DMS153 (cell line): Measurements from ENCODE around the gene RRP7A.
A peak's percentile ranks its signal among the peaks of the same experiment; 100 is the strongest.
"Not testable (repeated sequence)": the region's sequence is repeated elsewhere in the genome, so short reads cannot be mapped to it uniquely, and the experiment has no call there.

Source experiments
- DNase-seq: peaks from one replicate; lab custom pipeline; 2025; lab: John Stamatoyannopoulos, UW

Gene RRP7A

DNA sequence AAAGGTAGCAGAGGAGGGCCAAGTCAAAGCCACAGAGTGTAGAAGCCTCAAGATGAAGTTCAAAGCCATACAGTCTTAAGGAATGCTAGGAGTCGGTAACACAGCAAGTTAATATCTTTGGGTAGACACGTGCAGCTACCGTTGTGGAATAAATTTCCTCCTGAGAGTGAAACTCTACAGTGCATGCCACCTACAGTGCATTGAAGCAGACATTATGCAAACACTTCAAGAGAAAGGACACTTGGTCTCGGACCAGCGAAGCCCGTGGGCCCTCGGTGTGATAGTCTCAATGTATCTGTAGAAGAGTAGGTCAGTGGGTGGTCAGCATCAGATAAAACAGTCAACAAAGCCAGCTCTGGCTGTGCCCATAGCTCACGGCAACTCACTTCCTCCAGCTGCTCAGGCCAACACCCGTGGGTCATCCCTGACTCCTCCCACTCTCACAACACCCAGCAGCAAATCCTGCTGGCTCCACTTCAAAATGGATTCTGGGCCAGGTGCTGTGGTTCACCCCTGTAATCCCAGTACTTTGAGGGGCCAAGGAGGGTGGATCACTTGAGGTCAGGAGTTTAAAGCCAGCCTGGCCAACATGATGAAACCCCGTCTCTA, 24.0 kb downstream of the RRP7A start:
- DNase-seq, result not testable (repeated sequence)

DNA sequence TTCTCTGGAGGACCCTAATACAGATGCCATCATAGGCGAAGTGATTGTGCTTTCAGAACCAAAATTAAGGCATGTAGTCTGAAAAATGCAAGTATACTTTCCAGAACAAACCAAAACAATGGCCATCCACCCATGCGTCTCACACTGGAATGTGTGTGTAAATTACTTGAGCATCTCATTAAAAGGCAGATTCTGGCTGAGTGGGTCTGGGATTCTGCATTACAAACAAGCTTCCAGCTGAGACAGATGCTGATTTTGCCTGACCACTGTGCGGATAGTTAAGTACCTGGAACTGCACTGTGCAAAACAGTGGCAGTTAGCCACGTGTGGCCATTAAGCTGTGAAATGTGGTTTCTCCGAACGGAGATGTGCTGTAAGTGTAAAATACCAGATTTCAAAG, 26.2 kb downstream of the RRP7A start:
- no peak for DNase-seq

DNA sequence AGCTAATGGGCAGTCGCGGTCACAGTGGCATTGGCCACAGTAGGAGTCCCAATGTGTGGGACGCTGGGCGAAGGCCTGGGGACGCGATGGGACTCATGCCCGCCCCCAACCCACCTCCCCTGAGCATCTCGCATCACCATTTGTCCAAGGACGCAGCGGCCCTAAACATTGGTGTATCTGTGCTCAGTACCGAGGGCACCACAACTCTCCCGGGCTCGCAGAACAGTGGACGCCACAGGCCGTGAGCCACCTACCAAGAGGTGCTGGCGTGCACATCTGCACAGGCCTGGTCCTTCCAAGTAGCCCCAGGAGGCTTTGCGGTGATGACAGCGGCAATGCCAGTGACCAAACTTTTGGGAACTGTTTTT, 27.3 kb downstream of the RRP7A start:
- no peak for DNase-seq

DNA sequence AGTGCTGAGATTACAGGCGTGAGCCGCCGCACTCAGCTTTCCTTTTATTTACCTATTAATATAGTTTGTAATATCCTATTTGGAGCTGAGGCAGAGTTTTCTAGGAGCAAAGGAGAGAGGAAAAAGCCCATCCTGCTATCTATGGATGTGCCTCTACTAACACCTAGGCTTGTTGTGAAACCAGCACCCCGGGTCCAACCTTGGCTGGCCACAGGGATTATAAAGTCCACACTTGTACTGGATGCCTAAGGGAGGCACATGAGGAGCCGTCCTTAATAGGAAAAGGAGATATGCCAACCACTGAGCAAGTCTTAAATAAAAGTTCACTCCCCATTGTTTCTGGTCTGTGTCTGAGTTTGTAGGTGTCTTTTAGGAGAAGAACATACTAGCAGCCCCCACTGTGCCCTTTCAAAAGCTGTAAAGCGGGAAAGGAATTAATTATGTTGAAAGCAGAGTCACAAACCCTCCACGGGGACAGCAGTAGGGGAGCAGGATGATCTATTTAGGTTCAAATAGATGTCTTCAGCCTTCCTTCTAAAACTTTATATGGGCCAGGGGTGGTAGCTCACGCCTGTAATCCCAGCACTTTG, 29.3 kb downstream of the RRP7A start:
- DNase-seq, result no peak

DNA sequence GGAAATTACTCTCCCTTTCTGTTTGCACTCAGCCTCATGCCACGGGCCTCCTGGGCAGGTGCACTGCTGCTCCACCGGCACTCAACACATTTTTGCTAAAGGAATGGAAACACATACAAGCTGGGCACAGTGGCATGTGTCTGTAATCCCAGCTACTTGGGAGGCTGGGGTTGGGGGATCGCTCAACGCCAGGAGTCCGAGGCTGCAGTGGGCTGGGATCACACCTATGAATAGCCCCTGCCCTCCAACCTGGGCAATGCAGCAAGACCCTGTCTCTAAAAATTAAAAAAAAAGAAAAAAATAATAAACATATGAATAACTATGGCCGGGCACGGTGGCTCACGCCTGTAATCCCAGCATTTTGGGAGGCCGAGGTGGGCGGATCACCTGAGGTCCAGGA, 30.6 kb downstream of the RRP7A start:
- DNase-seq, result no peak

DNA sequence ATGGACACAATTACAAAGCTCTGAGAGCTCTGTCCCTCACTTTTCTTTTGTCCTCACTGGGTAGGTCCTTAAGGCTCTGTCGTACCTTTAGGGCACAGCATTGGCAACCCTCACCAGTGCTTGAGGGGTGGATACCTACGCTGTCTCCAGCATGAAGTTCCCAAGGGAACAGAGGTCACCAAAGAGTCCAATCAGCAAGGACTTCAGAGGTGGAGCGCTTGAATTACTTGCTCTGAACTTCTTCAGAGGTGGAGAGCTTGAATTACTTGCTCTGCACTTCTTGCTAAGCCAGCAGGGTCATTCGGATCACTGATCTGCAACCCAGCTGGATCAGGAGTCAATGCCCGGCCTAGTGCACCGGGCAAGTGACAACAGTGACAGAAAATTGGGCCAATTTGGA, 35.1 kb downstream of the RRP7A start:
- no peak for DNase-seq

DNA sequence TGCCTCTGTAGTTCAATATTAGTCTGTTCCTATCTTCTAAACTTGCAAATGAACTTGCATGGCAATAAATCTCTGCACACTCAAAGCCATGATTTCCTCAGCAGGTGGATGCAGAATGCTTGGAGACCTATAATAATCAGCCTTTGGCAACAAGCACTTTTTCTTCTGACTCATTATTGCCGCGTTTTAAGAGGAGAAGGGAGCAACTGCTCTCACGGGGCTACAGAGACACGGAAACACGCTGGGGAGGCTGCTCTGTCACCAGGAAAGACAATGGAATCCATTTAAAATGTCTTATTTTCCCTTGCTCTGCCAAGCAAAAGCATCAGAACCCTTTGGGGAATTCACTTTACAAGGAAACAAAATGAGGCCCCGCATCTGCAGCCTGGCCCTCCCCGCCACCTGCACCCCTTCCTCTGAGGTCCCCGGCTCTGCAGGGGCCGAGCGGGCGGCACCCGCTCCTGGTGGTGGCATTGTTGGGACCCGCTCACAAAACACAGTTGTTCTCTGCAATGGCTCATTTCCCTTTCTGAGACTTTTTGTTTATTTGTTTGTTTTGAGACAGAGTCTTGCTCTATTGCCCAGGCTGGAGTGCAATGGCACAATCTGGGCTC, 35.9 kb downstream of the RRP7A start:
- not testable (repeated sequence) for DNase-seq

DNA sequence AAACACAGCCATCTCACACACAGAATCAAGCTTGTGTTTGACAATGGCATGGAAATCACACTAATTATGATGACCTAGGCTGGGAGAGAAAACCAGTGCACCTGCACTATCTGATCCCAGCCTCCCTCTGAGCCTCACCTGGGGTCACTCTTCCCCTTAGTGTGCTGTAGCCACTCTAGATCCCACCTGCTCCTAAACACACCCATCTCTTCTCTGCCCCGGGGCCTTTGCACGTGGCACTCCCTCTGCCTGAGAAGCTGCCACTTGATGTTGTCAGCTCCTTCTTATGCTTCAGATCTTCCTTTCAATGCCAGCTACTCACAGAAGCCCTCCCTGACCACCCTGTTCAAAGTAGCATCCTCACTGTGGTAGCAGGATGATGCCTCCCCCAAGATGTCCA, 44.5 kb downstream of the RRP7A start:
- no peak for DNase-seq

DNA sequence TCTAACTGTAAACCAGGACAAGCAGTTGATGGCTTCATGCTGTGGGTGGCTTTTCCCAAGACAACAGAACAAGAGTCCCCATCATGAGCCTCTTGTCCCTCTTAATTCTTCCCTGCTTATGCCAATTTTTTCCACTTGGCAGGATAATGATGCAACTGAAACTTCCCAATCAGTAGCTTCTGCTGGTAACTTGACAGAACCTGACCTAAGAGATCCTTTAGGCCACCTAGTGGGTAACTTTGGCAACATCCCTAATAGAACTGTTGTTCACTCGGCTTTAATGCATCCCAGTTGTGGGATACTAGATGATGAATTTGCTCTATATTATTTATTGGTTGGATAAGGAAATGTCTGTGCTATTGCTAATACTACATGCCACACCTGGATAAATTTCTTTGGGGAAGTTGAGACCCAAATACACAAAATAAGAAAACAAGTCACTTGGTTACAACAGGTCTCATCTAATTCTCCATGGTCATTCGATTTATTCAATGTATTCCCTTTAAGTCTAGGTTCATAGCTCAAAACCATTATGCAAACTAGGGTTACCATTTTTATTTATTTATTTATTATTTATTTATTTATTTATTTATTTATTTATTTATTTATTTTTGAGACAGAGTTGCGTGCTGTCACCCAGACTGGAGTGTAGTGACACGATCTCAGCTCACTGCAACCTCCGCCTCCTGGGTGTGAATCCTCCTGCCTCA, 46.0 kb downstream of the RRP7A start:
- DNase-seq, result peak; percentile 46

DNA sequence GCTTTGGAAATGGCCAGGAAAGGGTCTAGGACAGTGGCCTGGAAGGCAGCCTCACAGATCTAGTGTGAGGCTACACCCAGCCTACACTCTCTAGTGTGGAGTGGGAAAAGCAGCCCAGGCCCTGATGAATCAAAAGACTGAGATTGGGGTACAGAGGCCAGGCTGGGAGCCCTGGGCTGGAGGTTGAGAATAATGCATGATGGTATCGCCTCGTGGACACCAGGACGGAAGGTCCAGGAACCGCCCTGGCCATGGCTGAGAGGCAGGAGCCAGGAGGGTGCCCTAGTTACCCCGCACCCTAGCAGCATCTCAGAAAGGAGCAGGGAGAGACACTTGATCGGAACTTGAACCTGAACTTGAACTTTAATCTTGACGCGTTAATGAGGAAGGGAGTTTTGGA, 46.9 kb downstream of the RRP7A start:
- no peak for DNase-seq

DNA sequence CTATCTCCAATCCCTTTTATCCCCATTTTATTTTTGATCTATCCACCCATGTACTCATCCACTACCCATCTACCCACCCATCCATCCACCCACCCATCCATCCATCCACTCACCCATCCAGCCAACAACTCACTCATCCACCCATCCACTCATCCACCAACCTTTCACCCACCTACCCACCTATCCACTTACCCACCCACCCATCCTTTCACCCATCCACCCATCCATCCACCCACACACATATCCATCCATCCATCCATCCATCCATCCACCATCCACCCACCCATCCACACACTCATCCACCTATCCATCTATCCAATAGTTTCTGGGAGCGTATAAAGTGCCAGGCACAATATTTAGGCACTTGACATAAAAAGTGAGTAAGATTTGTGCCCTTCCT, 48.2 kb downstream of the RRP7A start:
- no peak for DNase-seq

DNA sequence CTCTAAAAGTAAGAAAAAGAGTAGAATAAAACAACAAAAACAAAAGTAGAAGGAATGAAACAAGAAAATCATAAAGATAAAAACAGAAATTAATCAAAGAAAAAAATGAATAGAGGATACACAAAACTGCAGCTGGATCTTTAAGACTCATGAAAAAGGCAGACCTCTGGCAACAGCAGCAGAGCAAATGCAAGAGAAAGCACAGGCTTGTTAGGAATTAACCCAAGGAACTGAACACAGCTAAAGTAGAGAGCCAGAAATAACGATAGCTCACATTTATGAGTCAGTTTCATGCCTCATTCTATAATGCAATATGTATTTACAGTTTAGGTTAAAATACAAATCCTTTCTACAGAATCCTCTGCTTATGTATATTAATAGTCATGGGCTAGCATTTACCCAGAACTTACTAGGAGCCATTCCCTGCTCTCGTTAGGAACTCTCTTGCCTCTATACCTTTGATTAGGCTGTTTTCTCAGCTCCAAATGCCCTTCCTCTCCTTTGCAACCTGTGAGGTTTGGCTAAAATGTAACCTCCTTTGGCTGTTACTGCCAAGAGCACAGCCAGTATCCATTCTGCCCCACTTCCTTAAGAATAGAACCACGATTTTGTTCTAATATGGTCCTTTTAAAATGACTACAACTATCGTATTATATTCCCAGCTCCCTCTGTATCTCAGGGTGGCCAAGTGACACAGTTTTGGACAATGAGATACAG, 49.1 kb downstream of the RRP7A start:
- no peak for DNase-seq

DNA sequence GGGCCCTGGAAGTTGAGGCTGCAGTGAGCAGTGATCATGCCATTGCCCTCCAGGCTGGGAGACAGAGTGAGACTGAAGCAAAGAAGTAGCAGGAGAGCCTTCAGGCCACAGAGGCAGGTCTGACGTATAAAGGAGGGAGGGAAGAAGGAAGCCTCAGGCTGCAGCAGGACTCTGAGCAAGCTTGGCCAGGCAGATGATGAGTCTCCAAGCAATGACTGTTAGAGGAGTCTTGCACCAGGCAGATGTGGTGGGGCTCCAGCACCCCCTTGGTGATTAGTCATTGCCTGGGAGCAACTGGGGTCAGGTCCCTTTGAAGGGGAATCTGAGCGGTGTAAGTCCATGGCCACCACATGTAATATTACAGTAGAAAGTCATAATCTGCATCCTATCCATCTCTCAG, 50.8 kb downstream of the RRP7A start:
- no peak for DNase-seq

DNA sequence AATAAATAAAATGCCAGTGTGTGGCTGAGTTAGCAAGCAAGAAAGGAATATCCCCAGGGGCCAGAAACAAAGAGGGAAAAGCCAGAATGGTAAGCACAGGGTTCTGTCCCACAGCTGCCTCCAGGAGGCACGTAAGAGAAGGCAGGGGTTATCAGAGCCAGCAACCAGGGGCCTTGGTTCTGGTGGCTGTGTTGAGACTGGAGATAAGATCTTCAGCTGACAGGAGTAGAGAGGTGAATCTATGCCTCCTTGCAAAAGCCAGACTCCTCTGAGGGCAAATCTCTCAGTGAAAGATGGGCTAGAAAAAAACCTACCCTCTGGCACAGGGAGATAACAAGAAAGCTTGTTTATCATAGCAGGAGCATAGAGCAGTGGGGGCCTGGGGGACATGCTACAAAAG, 57.6 kb downstream of the RRP7A start:
- DNase-seq, result peak; percentile 71

DNA sequence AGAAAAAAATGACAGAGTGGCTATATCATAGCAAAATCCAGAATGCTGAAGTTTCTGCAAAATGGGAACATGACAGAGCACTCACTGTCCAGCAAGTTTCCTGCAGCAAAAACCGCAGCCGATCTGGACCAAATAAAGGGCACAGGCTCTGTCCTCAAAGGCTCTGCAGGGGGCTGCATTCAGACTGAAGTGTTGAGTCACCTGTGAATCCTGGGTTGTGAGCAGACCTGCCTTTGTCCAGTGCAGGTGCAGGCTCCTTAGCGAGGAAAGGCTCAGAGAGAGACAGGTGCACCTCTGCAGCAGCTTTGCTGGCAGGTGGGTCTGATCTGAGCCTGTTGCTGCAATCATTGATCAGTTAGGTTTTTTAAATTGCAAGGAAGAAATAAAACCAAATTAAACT, 58.1 kb downstream of the RRP7A start:
- peak; percentile 92 for DNase-seq
